HEK293 (cell line): Measurements from ENCODE around the gene FSTL4.

Experiments
- CTCF ChIA-PET: fragments of 350-600 bp; formaldehyde crosslinking; extraction: SDS; loops from one replicate; lab custom pipeline; 2021; ENCODE audit warnings: antibody characterized with exemption; lab: Yijun Ruan, JAX
- POLR2A ChIA-PET: fragments of 300-600 bp; formaldehyde crosslinking; extraction: SDS; loops from one replicate; lab custom pipeline; 2020; ENCODE audit warnings: antibody characterized with exemption, inconsistent platforms; lab: Yijun Ruan, JAX
- H3K27ac ChIP-seq: fragments of 200-500 bp; sonication (Bioruptor generic); 2 replicates; pipeline ENCODE4 v1.5.1; 2014; ENCODE audit warnings: low read depth, low read length, control low read depth, inconsistent platforms; ENCODE audit errors: extremely low read depth
- H3K36me3 ChIP-seq, 2 experiments: fragments of 200-500 bp in 1 of 2; sonication (Bioruptor generic) in 1 of 2; 1 replicate in 1 of 2; 2 replicates in 1 of 2; pipeline ENCODE4 v1.5.1; 2014 to 2017; ENCODE audit warnings: inconsistent platforms in 2 of 2, low read length in 2 of 2; ENCODE audit not compliant: control insufficient read depth in 2 of 2, insufficient read depth in 1 of 2
- H3K4me1 ChIP-seq: fragments of 200-500 bp; sonication (Bioruptor generic); 2 replicates; pipeline ENCODE4 v1.5.1; 2014; ENCODE audit warnings: mild to moderate bottlenecking, low read length, inconsistent platforms; ENCODE audit not compliant: control insufficient read depth, insufficient read depth
- H3K4me3 ChIP-seq: 2 replicates; pipeline ENCODE4 v1.5.1; 2011; ENCODE audit warnings: low read depth, mild to moderate bottlenecking, control low read depth, low read length, moderate library complexity
- H3K9me3 ChIP-seq: fragments of 200-500 bp; sonication (Bioruptor generic); 2 replicates; pipeline ENCODE4 v1.5.1; 2014; ENCODE audit warnings: low read depth, low read length, inconsistent platforms; ENCODE audit not compliant: control insufficient read depth, insufficient read depth
- EGR2 ChIP-seq: fragments of 450-650 bp; formaldehyde crosslinking; IDR thresholded peaks from 2 replicates; pipeline ENCODE4 v1.5.1; 2016; ENCODE audit warnings: low read depth, missing biosample characterization, missing genetic modification characterization
- GLIS1 ChIP-seq: fragments of 450-650 bp; formaldehyde crosslinking; IDR thresholded peaks from 2 replicates; pipeline ENCODE4 v1.5.1; 2016; ENCODE audit warnings: missing biosample characterization, missing genetic modification characterization
- KLF17 ChIP-seq: fragments of 450-650 bp; formaldehyde crosslinking; IDR thresholded peaks from 2 replicates; pipeline ENCODE4 v1.5.1; 2016; ENCODE audit warnings: missing biosample characterization, missing genetic modification characterization
- WT1 ChIP-seq: fragments of 450-650 bp; formaldehyde crosslinking; IDR thresholded peaks from 2 replicates; pipeline ENCODE4 v1.5.1; 2016; ENCODE audit warnings: missing biosample characterization, missing genetic modification characterization
- ZBTB21 ChIP-seq: fragments of 450-650 bp; formaldehyde crosslinking; IDR thresholded peaks from 2 replicates; pipeline ENCODE4 v1.5.1; 2017; ENCODE audit warnings: missing biosample characterization, missing genetic modification characterization
- ZFHX2 ChIP-seq: fragments of 450-650 bp; formaldehyde crosslinking; conservative IDR thresholded peaks from 2 replicates; pipeline ENCODE4 v1.5.1; 2016; ENCODE audit warnings: missing biosample characterization, missing genetic modification characterization
- ZIC2 ChIP-seq: fragments of 450-650 bp; formaldehyde crosslinking; IDR thresholded peaks from 2 replicates; pipeline ENCODE4 v1.5.1; 2016; ENCODE audit warnings: missing biosample characterization, missing genetic modification characterization
- ZNF266 ChIP-seq: fragments of 450-650 bp; formaldehyde crosslinking; IDR thresholded peaks from 2 replicates; pipeline ENCODE4 v1.5.1; 2016; ENCODE audit warnings: missing biosample characterization, missing genetic modification characterization, low read depth
- ZNF274 ChIP-seq, 2 experiments: fragments of 200-500 bp in 1 of 2; fragments of 450-650 bp in 1 of 2; sonication (Bioruptor generic) in 1 of 2; formaldehyde crosslinking in 1 of 2; IDR thresholded peaks; 2 replicates each; pipeline versions ENCODE4 v1.5.1 to v1.6.1; 2014 to 2016; ENCODE audit warnings: borderline replicate concordance in 1 of 2, inconsistent platforms in 1 of 2, low read length in 1 of 2, missing biosample characterization in 1 of 2, missing genetic modification characterization in 1 of 2
- ZNF311 ChIP-seq: fragments of 450-650 bp; formaldehyde crosslinking; IDR thresholded peaks from 2 replicates; pipeline ENCODE4 v1.5.1; 2017; ENCODE audit warnings: missing biosample characterization, missing genetic modification characterization, borderline replicate concordance
- ZNF513 ChIP-seq: fragments of 450-650 bp; IDR thresholded peaks from 2 replicates; pipeline ENCODE4 v1.5.1; 2018; ENCODE audit warnings: missing biosample characterization, missing genetic modification characterization
- ZNF585B ChIP-seq: fragments of 450-650 bp; formaldehyde crosslinking; IDR thresholded peaks from 2 replicates; pipeline ENCODE4 v1.5.1; 2016; ENCODE audit warnings: missing biosample characterization, missing genetic modification characterization
- ZNF629 ChIP-seq: fragments of 450-650 bp; formaldehyde crosslinking; IDR thresholded peaks from 2 replicates; pipeline ENCODE4 v1.5.1; 2017; ENCODE audit warnings: missing biosample characterization, missing genetic modification characterization
- ZNF776 ChIP-seq: fragments of 450-650 bp; formaldehyde crosslinking; IDR thresholded peaks from 2 replicates; pipeline ENCODE4 v1.5.0; 2017; ENCODE audit warnings: missing biosample characterization, missing genetic modification characterization, borderline replicate concordance
- TF ChIP-seq, protein P1 (sequence below): fragments of 450-650 bp; formaldehyde crosslinking; IDR thresholded peaks from 2 replicates; pipeline ENCODE4 v1.5.1; 2016; ENCODE audit warnings: missing biosample characterization, missing genetic modification characterization
- TF ChIP-seq, protein P2 (sequence below): fragments of 450-650 bp; formaldehyde crosslinking; IDR thresholded peaks from 2 replicates; pipeline ENCODE4 v1.5.1; 2017; ENCODE audit warnings: missing biosample characterization, missing genetic modification characterization
- TF ChIP-seq, protein P3 (sequence below): fragments of 450-650 bp; formaldehyde crosslinking; IDR thresholded peaks from 2 replicates; pipeline ENCODE4 v1.5.1; 2016; ENCODE audit warnings: missing biosample characterization, missing genetic modification characterization
- TF ChIP-seq, protein P4 (sequence below): fragments of 450-650 bp; formaldehyde crosslinking; IDR thresholded peaks from 2 replicates; pipeline ENCODE4; 2016; ENCODE audit warnings: missing biosample characterization, missing genetic modification characterization

FSTL4 gene

GRCh38 chr5:133468596-133468995, 143.7 kb downstream of the FSTL4 start:
- H3K4me1 ChIP-seq, result peaks cover 3% of the 10 kb centered on the region; the same call in 1 of the 2 replicates
- no peak for TF ChIP-seq ZNF585B (tag by site-specific recombination)
- TF ChIP-seq ZNF274 (IDR thresholded peaks at IDR 0.05; ENCODE audit: low read length), result no peak
- no peak for TF ChIP-seq ZNF274 (tag by site-specific recombination; IDR thresholded peaks at IDR 0.05; ENCODE audit: borderline replicate concordance)
- TF ChIP-seq, protein P1, sequence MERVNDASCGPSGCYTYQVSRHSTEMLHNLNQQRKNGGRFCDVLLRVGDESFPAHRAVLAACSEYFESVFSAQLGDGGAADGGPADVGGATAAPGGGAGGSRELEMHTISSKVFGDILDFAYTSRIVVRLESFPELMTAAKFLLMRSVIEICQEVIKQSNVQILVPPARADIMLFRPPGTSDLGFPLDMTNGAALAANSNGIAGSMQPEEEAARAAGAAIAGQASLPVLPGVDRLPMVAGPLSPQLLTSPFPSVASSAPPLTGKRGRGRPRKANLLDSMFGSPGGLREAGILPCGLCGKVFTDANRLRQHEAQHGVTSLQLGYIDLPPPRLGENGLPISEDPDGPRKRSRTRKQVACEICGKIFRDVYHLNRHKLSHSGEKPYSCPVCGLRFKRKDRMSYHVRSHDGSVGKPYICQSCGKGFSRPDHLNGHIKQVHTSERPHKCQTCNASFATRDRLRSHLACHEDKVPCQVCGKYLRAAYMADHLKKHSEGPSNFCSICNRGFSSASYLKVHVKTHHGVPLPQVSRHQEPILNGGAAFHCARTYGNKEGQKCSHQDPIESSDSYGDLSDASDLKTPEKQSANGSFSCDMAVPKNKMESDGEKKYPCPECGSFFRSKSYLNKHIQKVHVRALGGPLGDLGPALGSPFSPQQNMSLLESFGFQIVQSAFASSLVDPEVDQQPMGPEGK (tag by site-specific recombination), result no peak
- TF ChIP-seq ZNF629 (tag by site-specific recombination), result no peak
- ChIA-PET CTCF (interaction anchor here (2.0 kb wide), 1 partner anchor 9 kb away, joined by 10 read pairs; no protein-coding TSS in a partner anchor), POLR2A (no interaction called here)
- H3K4me3 ChIP-seq, result no peak overlapping the region
- H3K9me3 ChIP-seq, result no peaks in the 10 kb centered on the region
- H3K27ac ChIP-seq, result no peak overlapping the region
- H3K36me3 ChIP-seq, result no peaks in the 10 kb centered on the region

GRCh38 chr5:133467826-133468463, 144.4 kb downstream of the FSTL4 start:
- Histone ChIP-seq H3K9me3 (no peaks in the 10 kb centered on the region), H3K4me1 (peaks cover 3% of the 10 kb centered on the region; the same call in 1 of the 2 replicates), H3K27ac (peak overlapping the region; percentile 17; the same call in 1 of the 2 replicates), H3K36me3 (no peaks in the 10 kb centered on the region), H3K4me3 (no peak overlapping the region)
- peak; percentile 81 for TF ChIP-seq WT1
- TF ChIP-seq ZNF311 (tag by site-specific recombination), result no peak
- TF ChIP-seq EGR2 (tag by site-specific recombination), result 0 out of 2 replicates have a peak, but pooled peaks have one; percentile 12
- TF ChIP-seq ZNF776, result no peak
- no peak for TF ChIP-seq ZNF266 (tag by site-specific recombination)
- TF ChIP-seq, protein P2, sequence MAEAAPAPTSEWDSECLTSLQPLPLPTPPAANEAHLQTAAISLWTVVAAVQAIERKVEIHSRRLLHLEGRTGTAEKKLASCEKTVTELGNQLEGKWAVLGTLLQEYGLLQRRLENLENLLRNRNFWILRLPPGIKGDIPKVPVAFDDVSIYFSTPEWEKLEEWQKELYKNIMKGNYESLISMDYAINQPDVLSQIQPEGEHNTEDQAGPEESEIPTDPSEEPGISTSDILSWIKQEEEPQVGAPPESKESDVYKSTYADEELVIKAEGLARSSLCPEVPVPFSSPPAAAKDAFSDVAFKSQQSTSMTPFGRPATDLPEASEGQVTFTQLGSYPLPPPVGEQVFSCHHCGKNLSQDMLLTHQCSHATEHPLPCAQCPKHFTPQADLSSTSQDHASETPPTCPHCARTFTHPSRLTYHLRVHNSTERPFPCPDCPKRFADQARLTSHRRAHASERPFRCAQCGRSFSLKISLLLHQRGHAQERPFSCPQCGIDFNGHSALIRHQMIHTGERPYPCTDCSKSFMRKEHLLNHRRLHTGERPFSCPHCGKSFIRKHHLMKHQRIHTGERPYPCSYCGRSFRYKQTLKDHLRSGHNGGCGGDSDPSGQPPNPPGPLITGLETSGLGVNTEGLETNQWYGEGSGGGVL (tag by site-specific recombination), result no peak
- peak; percentile 87 for TF ChIP-seq GLIS1 (tag by site-specific recombination)
- TF ChIP-seq ZIC2, result peak; percentile 60
- TF ChIP-seq ZFHX2 (tag by site-specific recombination), result 0 out of 2 replicates have a peak, but pooled peaks have one; percentile 27
- ChIA-PET CTCF (interaction anchor here (2.0 kb wide), 1 partner anchor 8 kb away, joined by 10 read pairs; no protein-coding TSS in a partner anchor), POLR2A (no interaction called here)

DNA sequence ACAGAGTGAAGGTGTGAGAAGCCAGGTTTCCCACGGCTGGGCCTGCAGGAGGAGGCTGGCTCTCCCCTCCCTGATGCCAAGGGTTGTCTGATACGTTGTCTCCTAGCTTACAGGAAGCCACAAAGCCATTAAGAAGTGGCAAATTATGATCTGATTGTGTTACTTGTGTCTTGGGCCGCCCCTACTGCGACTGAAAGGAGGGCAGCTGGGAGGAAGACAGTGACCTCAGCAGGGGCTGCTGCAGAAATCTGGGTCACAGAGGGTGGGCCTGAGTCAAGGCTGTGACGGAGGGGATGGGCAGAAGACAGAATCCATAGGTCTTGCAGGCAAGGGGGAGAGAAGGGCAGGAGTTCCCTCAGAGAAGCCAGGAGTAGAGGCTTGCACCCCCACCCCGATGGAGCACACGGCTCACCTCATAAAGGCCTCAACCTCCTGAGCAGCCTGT, 145.0 kb downstream of the FSTL4 start:
- H3K4me1 ChIP-seq, result peaks cover 3% of the 10 kb centered on the region; the same call in 1 of the 2 replicates
- TF ChIP-seq ZIC2 (peak; percentile 94), KLF17 (tag by site-specific recombination) (peak; percentile 40; the same call in 1 of the 2 replicates), ZNF513 (tag by site-specific recombination) (no peak), ZBTB21 (tag by site-specific recombination) (no peak)
- TF ChIP-seq, protein P3, sequence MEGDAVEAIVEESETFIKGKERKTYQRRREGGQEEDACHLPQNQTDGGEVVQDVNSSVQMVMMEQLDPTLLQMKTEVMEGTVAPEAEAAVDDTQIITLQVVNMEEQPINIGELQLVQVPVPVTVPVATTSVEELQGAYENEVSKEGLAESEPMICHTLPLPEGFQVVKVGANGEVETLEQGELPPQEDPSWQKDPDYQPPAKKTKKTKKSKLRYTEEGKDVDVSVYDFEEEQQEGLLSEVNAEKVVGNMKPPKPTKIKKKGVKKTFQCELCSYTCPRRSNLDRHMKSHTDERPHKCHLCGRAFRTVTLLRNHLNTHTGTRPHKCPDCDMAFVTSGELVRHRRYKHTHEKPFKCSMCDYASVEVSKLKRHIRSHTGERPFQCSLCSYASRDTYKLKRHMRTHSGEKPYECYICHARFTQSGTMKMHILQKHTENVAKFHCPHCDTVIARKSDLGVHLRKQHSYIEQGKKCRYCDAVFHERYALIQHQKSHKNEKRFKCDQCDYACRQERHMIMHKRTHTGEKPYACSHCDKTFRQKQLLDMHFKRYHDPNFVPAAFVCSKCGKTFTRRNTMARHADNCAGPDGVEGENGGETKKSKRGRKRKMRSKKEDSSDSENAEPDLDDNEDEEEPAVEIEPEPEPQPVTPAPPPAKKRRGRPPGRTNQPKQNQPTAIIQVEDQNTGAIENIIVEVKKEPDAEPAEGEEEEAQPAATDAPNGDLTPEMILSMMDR (tag by site-specific recombination), result no peak
- TF ChIP-seq, protein P4, sequence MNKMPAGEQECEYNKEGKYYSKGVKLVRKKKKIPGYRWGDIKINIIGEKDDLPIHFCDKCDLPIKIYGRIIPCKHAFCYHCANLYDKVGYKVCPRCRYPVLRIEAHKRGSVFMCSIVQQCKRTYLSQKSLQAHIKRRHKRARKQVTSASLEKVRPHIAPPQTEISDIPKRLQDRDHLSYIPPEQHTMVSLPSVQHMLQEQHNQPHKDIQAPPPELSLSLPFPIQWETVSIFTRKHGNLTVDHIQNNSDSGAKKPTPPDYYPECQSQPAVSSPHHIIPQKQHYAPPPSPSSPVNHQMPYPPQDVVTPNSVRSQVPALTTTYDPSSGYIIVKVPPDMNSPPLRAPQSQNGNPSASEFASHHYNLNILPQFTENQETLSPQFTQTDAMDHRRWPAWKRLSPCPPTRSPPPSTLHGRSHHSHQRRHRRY, result no peak

More for the DNA sequence above, 145.0 kb downstream of the FSTL4 start:
- POLR2A ChIA-PET, result no interaction called here
- no peaks in the 10 kb centered on the region for H3K9me3 ChIP-seq
- H3K36me3 ChIP-seq, result no peaks in the 10 kb centered on the region
- CTCF ChIA-PET, result interaction anchor here (0.7 kb wide), 1 partner anchor 1571 kb away, joined by 3 read pairs; no protein-coding TSS in a partner anchor
- H3K27ac ChIP-seq, result peak overlapping the region; percentile 17; the same call in 1 of the 2 replicates
- no peak overlapping the region for H3K4me3 ChIP-seq
